Endothelial cell of hepatic sinusoid (primary cell): ENCODE measurements around the gene C2orf76.
"Not testable (repeated sequence)": the region's sequence is repeated elsewhere in the genome, so short reads cannot be mapped to it uniquely, and the experiment has no call there.

Experiments used
- in situ Hi-C: cut with HindIII; loops from 2 replicates; pipeline ENCODE4 v1.10.0; 2017; ENCODE audit warnings: low sequenced_read_pairs

Gene C2orf76

DNA sequence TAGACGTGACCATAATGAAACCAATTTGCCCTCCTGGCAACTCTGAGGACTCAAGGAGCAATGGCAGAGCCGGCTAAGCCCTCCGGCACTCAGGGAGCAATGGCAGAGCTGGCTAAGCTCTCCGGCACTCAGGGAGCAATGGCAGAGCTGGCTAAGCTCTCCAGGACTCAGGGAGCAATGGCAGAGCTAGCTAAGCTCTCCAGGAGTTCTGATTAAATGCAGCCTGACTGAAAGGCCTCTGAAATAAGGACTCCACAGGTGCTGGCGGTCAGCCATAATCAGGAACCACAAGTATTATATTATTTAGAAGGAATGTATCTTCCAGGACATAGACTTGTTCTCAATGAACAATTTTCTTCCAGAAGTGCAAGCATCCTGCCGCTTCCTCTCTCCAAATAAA lies 65.2 kb downstream of the C2orf76 start:
- in situ Hi-C loops, result no loop called here

DNA sequence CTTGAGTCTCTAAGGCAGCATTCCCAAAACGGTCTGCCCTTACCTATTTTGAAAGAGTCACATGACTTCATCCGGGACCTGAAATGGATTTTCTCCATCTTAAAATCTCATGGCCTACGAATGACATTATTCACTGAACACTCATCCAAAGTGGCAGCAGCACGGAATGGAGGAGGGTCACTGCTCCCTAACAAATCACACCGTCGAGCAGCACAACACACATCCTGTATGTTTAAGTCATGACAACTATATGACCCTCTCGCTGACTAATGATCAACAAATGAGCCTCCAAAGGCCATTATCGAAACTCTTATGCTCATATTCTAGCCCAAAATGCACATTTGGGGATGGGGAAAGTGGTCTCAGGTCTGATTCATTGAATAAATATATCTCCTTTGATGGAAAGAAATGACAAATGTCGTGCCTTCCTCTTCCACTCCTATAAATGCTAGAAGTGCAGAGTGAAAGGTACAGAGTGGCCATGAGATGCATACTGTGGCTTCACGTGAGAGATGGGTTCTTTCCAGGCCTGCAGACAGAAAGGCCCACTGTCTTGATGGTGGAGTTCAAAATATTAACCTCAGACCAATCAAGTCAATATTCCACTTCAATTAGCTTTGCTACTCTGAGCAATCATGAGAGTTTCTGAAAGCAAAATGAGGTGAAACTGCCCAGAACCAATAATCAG lies 70.8 kb downstream of the C2orf76 start:
- in situ Hi-C loops, result loop anchor here (5.0 kb wide), 1 partner anchor 56 kb away; no protein-coding TSS in a partner anchor

DNA sequence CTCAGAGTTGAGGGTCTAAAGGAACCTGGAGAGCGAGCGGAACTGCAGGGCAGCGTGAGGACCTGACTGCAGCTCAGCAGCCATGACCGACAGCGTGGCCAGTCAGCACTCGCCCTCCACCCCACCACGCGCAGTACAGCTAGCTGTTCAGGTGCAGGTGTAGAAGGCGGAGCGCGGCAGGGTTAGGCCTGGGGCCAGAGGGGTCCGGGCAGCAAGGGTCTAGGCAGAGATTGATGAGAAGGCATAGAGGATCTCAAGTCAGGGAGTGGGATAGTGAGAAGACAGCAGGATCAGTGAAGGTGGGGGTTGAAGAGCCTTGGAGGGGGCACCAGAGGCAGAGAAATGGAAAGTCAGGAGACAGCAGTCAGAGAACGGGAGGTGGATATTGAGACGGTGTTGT lies 72.0 kb downstream of the C2orf76 start:
- in situ Hi-C loops, result loop anchor here (5.0 kb wide), 1 partner anchor 58 kb away; no protein-coding TSS in a partner anchor

DNA sequence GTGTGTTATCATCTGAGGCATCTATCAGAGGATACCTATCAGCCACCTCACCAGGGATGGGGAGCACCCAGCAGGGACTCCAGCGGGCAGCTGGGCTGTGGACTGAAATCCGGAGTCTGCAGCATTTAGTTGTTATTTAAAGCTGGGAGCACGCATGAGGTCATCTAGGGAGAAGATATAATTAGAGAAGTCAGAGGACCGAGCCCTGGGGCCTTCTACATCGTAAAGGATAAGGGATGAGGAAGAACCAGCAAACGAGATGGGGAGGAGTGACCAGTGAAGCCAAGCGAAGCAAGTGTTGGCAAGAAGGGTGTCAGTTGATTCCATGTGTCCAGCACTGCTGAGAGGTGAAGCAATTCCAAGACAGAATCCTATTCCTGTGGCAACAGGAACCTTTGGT lies 72.7 kb downstream of the C2orf76 start:
- in situ Hi-C loops, result no loop called here

DNA sequence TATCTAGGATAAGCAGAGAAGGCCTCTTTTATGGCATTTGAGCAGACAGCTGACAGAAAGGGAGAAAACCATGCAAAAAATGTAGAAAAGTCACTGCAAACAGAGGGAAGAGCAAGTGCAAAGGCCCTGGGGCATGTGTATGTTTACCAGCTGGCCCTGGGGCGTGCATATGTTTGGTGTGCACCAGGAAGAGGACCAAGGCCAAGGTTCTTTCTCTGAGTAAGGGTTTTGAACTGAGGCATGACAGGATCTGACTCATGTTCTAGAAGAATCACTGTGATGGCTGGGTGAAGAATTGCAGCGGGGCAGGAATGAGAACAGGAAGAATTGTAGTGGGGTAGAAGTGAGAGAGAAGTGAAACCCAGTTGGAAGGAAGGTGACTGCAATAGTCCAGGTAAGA lies 73.4 kb downstream of the C2orf76 start:
- in situ Hi-C loops, result no loop called here

DNA sequence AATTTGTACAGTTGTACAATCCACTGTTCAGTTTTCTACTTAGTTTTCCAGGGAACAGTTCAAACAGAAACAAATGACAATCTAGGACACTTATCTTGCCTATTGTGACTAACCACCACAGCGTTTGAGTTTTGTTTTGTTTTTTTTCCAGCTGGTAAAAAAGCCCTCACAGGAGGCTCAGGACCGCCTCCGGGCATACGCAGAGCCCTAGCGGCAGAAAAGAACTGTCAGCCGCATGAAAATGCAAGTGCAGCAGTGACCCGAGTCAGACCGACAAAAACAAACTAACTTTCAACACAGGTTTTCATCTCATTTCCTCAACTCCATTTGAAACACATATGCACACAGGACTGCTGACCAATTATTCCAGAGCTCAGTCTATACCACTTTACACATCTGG lies 74.4 kb downstream of the C2orf76 start:
- in situ Hi-C loops, result no loop called here

DNA sequence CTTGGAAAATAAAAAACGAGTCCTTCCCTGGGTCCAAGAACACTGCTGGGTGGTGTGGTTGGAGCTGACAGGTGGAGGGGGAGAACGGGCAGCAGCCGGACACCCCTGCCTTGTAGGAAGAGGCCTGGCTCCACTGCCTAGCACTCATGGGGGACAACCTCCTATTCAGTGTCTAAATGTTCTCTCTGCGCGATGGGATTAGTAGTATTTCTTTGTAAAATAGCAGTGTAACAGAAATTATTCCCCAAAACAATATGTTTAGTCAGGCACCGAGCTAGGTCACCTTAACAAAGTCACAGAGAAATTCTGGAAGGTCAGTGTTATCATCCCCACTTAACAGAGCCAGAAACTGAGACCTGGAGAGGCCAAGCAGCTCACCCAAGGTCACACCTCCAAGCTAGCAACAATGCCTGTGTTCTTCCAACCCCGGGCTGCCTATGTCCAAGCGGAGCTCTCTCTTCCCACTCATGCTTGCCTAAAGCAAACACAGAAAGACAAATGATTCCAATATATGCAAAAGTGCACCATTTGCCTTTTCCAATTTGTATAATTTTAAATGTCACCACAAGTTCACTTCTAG lies 75.0 kb downstream of the C2orf76 start:
- in situ Hi-C loops, result no loop called here

DNA sequence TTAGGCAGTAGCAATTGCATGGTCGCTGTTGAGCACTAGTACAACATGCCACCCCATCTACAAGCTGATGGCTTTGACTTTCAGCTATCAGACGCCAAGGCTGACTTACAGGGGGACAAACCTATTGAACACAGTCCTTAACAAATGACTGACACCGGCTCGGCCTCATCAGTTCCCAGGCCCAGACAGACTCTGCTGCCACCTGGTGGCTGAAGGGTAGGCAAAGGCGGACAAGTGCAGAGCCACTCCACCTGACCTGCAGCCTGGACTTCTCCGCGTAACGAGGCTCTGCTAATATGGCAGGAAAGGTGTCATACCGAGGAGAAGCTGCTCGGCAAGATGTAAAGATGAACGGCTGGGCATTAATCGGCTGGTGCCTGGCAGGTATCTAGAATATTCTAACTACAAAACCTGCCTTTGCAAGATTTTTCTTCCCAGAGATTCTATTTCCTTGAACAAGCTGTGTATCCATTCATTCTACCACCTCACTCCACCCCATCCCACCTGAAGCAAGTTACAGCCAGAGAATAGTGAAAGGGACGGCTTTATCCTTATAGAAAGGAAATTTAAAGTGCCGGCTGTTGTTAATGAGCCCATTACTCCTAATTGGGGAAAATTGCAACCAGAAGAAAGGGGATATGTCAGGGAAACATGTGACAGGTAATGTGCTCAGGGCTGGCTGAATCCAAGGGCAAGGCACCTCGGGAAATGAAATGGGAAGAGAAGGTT lies 75.6 kb downstream of the C2orf76 start:
- in situ Hi-C loops, result no loop called here

DNA sequence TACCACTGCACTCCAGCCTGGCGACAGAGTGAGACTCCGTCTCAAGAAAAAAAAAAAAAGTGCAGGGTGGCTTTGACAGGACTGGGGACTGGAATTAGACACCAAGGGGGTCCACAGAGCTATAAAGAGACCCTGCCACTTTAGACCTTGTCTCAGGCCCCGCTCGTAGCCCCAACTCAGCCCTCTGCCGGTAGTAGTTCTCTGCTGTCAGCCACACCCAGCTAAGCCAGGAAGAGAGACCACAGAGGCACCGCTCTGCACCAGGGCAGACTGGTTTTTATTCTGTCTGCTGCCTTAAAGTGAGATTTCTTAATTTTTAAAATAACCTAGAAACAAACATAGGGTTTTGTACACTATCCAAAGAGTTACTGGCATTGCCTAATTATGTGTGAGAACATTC lies 77.0 kb downstream of the C2orf76 start:
- in situ Hi-C loops, result no loop called here

DNA sequence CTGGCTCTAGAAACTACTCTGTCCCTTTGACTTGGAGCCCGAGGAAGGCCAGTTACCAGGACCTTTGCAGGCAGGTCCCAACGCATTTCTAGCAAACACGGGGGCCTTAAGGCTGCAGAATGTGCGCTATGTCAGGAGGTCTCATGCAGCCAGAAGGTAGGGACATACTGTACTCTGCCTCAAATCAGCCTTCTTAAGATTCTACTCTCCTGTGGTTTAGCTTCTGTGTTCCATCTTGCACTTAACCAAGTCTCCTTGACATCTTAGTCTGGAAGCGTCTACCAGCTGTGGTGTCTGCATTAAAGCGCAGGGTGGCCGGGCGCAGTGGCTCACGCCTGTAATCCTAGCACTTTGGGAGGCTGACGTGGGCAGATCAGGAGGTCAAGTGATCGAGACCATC lies 77.5 kb downstream of the C2orf76 start:
- in situ Hi-C loops, result no loop called here

DNA sequence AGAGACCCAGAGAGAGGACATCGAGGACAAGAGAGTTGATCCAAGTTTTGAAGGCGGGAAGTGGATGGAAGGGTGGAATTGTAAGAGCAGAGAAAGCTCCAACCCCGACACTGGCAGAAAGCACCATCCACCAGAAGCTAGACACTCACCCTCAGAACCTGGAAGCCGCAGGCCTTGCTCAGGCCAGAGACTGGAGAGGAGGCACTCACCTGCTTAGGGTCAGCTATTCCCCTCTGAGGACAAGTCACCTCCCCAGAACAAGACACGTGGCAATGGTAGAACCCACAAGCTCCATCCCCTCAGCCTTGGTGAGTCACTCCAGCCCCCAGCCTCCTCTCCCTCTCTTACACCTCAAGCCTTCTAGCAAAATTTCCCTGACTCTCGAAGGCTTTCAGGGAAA lies 78.1 kb downstream of the C2orf76 start:
- in situ Hi-C loops, result no loop called here

DNA sequence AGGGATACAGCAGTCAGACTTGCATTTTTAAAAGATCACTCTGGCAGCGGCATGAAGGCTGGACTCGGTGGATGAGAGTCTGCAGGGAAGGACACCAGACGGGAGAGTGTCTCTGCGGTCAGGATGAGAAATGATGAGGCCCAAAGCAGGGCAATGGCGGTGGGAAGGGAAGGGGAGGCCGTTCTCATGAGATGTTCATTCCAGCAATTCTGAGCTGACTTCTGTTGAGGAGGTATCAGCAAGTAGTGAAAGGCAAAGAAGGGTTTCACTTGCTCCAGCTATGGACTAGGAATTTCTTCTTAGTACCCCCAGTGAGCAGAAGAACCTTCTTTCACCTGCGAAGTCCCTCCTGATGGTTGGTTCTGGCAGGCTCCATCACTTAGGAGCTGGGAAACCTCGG lies 80.0 kb downstream of the C2orf76 start:
- in situ Hi-C loops, result no loop called here

DNA sequence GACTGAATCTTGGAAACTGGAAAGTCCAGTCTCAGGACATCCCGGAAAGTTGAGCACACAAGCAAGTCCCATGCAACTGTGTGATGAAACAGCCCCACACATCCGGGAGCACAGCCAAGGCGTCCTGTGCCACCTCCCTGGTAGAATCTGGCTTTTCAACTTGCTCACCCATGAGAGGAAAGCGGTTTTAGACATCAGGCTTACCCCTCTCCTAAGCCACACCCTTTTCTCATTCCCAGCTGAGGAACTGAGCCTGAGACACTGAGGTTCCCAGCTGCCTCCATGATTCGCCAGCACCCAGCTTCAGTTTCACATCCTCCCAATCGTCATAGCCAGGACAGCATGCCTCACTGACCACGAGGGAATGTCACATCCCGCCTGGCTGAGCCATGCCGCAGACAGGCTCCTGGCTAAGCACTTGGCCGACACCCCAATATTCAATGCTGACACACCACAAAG lies 82.7 kb downstream of the C2orf76 start:
- in situ Hi-C loops, result no loop called here

DNA sequence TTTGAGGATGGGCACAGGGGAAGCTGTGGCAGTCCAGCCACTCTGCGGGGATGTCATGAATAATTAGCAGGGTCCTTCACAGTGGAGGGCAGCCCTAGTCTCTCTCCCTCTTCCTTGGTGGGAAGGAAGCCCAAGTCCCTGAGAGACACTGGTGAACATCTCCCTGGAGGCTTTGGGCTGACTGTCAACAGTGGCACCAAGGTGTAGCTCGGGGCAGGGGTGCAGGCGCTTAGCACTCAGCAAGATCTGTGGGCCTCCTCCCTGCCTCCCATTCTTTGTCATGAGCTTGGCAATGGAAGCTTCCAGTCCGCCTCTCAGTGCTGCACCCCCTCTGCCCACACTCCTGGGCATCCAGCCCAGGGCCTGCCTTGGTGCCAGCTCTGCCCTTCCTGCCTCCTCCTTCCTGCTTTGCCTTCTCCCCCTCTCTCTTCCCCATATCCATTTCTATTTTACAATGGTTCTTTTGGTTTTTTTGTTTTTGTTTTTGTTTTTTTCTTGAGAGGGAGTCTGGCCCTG lies 83.6 kb downstream of the C2orf76 start:
- in situ Hi-C loops, result no loop called here

DNA sequence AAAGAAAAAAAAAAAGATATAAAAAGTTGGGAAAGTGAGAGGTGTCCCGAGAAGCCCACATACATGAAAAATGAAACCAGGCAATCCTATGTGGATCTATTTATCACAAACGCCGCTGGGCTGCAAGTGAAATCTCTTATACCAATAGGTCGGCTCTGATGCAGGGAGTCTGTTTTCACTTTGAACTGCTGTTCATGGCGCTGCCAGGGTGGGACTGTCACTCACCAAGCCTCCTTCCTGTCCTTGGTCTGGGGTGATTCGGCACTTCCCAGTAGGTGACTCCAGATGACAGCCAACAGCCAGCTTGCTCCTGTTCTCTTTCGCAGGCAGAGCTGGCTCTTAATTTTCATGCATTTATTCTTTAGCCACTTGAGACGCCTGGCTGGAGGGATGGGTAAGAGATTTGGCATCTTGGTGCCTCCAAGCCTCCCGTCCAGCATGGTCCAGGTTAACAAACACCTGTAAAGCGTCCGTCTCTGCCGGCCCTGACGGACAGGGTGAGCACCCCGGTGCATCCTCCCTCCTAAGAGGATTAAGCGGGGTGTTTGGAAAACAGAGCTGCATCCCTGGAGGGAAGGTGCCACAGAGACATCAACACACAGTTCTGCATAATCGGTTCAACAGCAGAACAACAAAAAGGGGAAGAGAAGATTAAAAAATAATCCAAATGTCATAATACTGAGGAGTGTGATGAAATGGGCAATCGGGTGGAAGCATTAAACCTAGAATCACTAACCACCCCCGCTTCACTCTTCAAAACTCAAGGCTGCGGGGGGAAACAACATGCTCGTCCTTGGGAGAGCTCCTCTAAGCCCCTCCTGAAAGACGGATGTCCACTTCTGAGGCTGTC lies 84.3 kb downstream of the C2orf76 start:
- in situ Hi-C loops, result no loop called here

DNA sequence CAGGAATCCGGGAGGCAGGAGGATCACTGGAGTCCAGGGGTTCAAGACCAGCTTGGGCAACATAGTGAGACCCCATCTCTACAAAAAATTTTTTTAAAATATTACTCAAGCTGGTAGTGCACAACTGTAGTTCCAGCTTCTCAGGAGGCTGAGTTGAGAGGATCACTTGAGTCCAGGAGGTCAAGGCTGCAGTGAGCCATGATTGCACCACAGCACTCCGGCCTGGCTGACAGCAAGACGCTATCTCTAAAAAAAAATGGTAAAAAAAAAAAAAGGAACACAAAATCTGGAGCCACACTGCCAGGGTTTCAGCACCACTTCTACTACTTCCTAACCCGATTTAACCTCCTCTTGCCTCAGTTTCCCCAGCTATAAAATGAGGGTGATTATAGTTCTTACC lies 86.0 kb downstream of the C2orf76 start:
- in situ Hi-C loops, result no loop called here

DNA sequence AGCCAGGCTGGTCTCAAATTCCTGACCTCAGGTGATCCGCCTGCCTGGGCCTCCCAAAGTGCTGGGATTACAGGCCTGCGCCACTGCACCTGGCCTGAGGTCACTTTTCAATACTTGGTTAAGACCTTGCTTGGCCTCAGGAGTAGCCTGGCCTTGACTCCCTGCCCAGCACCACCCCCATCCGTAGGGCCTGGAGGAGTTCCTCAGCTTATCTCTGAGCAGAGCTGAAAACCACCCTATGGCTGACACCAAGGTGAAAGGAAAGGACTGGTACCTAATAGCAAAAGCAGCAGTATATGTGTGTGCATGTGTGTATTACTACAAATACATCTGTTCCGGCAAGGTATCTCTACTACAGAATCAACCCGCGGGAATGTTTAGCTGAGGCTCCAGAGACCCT lies 87.0 kb downstream of the C2orf76 start:
- in situ Hi-C loops, result no loop called here

DNA sequence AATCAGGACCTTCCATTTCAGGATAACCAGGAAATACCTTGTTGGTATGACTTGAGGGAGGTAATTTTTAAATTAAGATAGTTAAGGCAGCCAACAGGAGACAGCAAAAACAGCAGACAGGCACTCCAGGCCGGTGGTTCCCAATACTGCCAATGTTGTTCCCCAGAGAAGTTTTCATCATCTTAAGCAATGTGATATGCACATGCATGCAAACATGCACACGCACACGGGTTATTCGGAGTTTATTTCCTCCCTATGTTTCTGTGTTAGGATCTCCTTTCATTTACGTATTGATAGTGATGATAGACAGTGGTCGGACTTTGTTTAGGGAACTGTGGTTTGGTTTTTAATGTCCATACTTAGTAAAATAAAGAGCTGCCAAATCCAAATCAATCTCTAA lies 87.7 kb downstream of the C2orf76 start:
- in situ Hi-C loops, result no loop called here

DNA sequence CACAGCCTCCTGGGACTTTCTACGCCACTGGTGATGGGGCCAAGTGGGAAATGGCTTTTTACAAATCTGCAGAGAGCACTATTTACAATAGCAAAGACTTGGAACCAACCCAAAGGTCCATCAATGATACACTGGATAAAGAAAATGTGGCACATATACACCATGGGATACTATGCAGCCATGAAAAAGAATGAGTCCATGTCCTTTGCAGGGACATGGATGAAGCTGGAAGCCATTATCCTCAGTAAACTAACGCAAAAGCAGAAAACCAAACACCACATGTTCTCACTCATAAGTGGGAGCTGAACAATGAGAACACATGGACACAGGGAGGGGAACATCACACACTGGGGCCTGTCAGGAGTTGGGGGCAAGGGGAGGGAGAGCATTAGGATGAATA lies 88.2 kb downstream of the C2orf76 start:
- in situ Hi-C loops, result not testable (repeated sequence)

DNA sequence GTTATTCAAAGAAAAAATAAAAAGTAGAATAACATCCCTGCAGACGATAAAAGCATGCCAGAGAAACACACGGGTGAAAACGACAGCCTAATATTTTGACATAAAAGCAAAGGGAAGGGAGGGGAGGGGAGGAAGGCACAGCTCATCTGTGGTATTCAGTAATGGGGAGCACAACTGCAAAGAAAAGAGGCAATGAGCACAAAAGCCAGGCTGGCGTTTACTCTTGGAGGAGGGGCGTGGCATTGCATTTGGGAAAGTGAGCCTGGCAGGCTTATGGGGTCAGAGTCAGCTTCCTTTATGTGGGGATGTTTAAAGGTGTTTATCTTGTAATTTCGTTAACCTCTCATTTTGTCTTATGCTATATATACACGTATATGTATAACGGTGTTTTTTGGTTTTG lies 89.8 kb downstream of the C2orf76 start:
- in situ Hi-C loops, result no loop called here

DNA sequence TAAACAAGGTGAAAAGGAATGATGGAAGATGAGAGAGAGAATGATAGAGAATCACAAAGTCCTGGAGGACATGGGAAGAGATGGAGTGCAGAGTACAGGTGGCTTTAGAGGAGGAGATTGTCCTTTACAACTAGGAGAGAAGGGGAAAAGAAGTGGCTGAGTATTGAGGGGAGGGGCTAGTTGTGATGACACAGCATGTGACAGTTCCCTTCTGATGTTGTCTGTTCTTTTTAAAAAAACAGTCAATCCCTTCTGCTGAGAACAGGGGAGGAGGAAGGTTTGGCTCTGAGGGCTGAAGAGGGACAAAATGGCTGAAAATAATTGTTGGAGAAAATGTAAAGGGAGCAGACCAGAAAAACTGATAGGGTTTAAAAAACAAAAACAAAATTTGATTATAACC lies 99.0 kb downstream of the C2orf76 start:
- in situ Hi-C loops, result no loop called here
